Measurements from ENCODE around the gene MYOG. TPM values are rescaled to one million over a fixed set of nuclear protein-coding genes. Genes with fewer than 3 reads are reported as not detected.

MYOG gene
- total RNA-seq, 1 donor = not detected

GRCh38 chr1:203117611-203118575 lies 32.1 kb upstream of the MYOG start:
- peak in 2 of 3 donors; percentile 62 to 77 for DNase-seq (ENCODE audit: low read depth in 2 of 3, low spot score in 2 of 3)

GRCh38 chr1:203116091-203116820 lies 30.4 kb upstream of the MYOG start:
- no peak for DNase-seq (ENCODE audit: low read depth in 2 of 3, low spot score in 2 of 3)

- DNase-seq (ENCODE audit: low read depth in 2 of 3, low spot score in 2 of 3) = no peak
Measured at GRCh38 chr1:203114202-203114601, 28.4 kb upstream of the MYOG start.

GRCh38 chr1:203113308-203113707 lies 27.5 kb upstream of the MYOG start:
- DNase-seq (ENCODE audit: low read depth in 2 of 3, low spot score in 2 of 3) = no peak

GRCh38 chr1:203112475-203112874 lies 26.7 kb upstream of the MYOG start:
- no peak for DNase-seq (ENCODE audit: low read depth in 2 of 3, low spot score in 2 of 3)

- no peak for DNase-seq (ENCODE audit: low read depth in 2 of 3, low spot score in 2 of 3)
Measured at GRCh38 chr1:203104789-203105390, 19.1 kb upstream of the MYOG start.

GRCh38 chr1:203103829-203104495 lies 18.1 kb upstream of the MYOG start:
- DNase-seq (ENCODE audit: low read depth in 2 of 3, low spot score in 2 of 3) = no peak

GRCh38 chr1:203103216-203103615 lies 17.4 kb upstream of the MYOG start:
- no peak for DNase-seq (ENCODE audit: low read depth in 2 of 3, low spot score in 2 of 3)

GRCh38 chr1:203101813-203102634 lies 16.2 kb upstream of the MYOG start:
- no peak for DNase-seq (ENCODE audit: low read depth in 2 of 3, low spot score in 2 of 3)

GRCh38 chr1:203100516-203100869 lies 14.7 kb upstream of the MYOG start:
- DNase-seq (ENCODE audit: low read depth in 2 of 3, low spot score in 2 of 3) = no peak

- no peak for DNase-seq (ENCODE audit: low read depth in 2 of 3, low spot score in 2 of 3)
Measured at GRCh38 chr1:203099805-203100515, 14.1 kb upstream of the MYOG start.

- no peak for DNase-seq (ENCODE audit: low read depth in 2 of 3, low spot score in 2 of 3)
Measured at GRCh38 chr1:203098914-203099520, 13.2 kb upstream of the MYOG start.

GRCh38 chr1:203098445-203098844 lies 12.6 kb upstream of the MYOG start:
- no peak for DNase-seq (ENCODE audit: low read depth in 2 of 3, low spot score in 2 of 3)

GRCh38 chr1:203097001-203097400 lies 11.2 kb upstream of the MYOG start:
- no peak for DNase-seq (ENCODE audit: low read depth in 2 of 3, low spot score in 2 of 3)

- no peak for DNase-seq (ENCODE audit: low read depth in 2 of 3, low spot score in 2 of 3)
Measured at GRCh38 chr1:203096566-203096965, 10.8 kb upstream of the MYOG start.

GRCh38 chr1:203095061-203095690 lies 9.4 kb upstream of the MYOG start:
- DNase-seq (ENCODE audit: low read depth in 2 of 3, low spot score in 2 of 3) = no peak

GRCh38 chr1:203093754-203094410 lies 8.1 kb upstream of the MYOG start:
- DNase-seq (ENCODE audit: low read depth in 2 of 3, low spot score in 2 of 3) = no peak

GRCh38 chr1:203091761-203092330 lies 6.0 kb upstream of the MYOG start:
- no peak for DNase-seq (ENCODE audit: low read depth in 2 of 3, low spot score in 2 of 3)

Data from hematopoietic multipotent progenitor cell (in vitro differentiated cells).